Cardiac fibroblast (primary cell): ENCODE measurements around the gene SORCS3.

Source experiments
- DNase-seq, 2 donors: peaks; one replicate each; pipeline versions ENCODE4 v3.0.0 to v3.0.0-alpha.2; 2010; ENCODE audit warnings: low read depth in 2 of 2
- H3K4me3 ChIP-seq, 2 donors: replicated peaks in 1 of 2; 1 replicate in 1 of 2; 2 replicates in 1 of 2; pipeline ENCODE4 v1.5.1; 2011; ENCODE audit warnings: low read depth in 2 of 2, low read length in 2 of 2, mild to moderate bottlenecking in 2 of 2, moderate library complexity in 1 of 2
- CTCF ChIP-seq: IDR thresholded peaks from one replicate; pipeline ENCODE4 v1.5.1; 2011; ENCODE audit warnings: low read depth, mild to moderate bottlenecking, low read length, inconsistent platforms

Gene SORCS3

GRCh38 chr10:104981995-104982394, 340.9 kb downstream of the SORCS3 start:
- TF ChIP-seq CTCF: no peak
- no peak for DNase-seq
- no peak overlapping the region for H3K4me3 ChIP-seq

DNA sequence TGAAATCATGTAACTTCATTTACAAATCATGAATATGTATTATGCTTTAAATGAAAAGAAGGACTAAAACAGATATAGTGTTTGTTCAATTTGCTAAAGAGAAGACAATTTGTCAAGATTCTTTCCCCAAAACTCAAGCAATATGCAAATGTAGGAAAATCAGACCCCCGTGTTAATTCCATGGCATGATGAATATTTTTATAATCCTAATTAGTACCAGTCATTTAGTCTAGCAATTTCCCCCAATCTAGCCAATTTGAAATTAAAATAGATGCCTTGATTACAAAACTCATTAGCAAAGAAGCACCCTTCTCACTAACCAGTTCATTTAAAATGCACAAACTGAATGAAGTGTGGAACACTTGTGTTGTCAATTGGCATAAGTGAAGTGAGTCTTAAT, 347.6 kb downstream of the SORCS3 start:
- no peak for TF ChIP-seq CTCF

DNA sequence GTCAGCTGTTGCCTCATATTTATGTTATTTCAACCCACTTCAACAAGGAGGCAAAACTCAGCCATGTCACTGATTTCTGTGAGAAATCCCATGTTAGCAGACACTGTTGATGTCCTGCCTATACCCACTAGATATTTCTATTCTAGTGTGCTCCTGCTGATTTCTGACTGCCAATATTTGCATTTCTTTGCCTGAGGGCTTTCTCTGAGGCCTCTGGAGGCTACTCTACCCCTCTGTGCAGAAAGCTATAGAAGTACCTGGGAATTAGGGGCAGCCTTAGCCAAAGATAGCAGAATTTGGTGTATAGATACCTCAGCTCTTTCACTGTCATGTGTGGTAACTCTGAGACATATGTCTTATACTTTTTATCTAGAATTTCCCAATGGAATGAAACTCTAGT, 348.8 kb downstream of the SORCS3 start:
- TF ChIP-seq CTCF: no peak
- no peak for DNase-seq
- no peak overlapping the region for H3K4me3 ChIP-seq

More for the DNA sequence above, 347.6 kb downstream of the SORCS3 start:
- no peak overlapping the region for H3K4me3 ChIP-seq
- no peak for DNase-seq

DNA sequence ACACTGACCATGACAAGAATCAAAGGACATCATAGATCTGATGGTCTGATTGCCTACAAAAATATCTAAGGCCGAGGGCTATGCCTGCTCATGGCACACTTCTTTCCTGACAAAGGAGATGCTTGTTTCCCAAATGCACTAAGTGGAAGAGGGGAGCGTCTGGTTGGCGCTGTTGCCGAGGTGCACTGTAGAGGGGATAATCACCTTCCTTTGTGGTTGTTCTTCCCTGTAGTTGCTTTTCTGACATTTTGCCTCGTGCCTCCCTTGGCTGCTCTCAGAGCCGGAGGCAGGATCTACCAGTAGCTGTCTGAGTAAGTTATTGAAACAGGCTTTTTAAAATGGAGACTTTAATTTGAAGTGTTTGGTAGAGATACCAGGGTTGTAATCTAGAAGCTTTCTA, 352.0 kb downstream of the SORCS3 start:
- no peak overlapping the region for H3K4me3 ChIP-seq
- no peak for DNase-seq
- no peak for TF ChIP-seq CTCF

DNA sequence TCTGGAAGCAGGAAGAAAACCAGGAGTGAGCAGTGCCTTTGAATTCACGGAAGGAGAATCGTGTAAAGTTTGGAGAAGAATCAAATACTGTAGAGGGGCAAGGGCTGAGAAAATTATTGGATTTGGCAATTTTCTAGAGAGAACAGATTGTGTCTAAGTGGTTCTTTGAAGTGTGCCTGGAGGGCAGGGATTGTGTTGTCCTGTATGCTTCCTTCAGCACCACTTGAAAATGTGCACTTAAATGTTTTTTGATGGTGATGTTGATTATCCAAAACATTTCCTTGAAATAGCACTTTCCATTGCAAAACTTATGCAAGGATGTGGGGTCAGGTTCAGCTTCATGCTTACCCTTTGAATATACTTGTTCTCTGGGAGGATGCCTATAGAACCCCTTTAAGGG, 360.2 kb downstream of the SORCS3 start:
- H3K4me3 ChIP-seq: no peak overlapping the region
- no peak for DNase-seq
- TF ChIP-seq CTCF: no peak

GRCh38 chr10:105010411-105011121, 369.5 kb downstream of the SORCS3 start:
- no peak for DNase-seq
- H3K4me3 ChIP-seq: no peak overlapping the region
- no peak for TF ChIP-seq CTCF

DNA sequence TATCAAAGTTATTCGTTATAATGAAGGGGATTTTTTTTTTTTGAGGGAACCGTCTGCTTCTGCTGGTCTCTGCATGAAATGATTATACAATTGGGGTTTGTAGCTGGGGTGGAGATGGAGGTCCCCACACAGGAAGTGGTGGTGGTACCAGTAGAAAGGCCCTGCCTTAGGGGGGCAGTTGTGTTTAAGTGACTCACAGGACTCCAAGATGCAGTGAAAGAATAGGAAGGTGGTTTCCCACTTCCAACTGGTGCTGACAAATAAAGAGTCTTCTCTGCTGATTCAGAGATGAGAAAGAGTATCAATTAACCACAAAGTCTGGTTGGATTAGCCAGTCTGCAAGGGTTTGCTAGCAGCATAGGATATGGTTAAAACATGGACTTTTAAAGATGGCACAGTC, 376.0 kb downstream of the SORCS3 start:
- no peak for DNase-seq
- H3K4me3 ChIP-seq: no peak overlapping the region
- no peak for TF ChIP-seq CTCF
